ENCODE results near the gene GRID1.
"Not testable (repeated sequence)": the region's sequence is repeated elsewhere in the genome, so short reads cannot be mapped to it uniquely, and the experiment has no call there.

The GRID1 gene

DNA sequence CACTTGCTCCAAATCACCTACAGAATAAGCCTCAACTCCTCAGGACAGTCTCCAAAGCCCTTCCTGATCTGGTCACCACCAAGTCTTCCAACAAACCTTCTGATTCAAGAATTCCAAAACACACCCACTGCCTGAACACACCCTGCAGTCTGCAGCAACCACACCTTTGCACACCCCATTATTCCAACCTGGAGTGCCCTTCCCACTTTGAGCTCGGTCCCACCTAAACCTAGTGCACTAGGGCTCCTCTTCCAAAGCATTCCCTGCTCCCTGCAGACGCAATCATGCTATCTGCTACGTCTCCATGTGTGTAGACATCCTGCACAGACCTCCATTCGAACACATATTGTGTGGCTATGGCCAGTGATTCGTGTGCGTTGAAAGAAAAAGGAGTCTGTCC lies 289.3 kb downstream of the GRID1 start:
- no peak overlapping the region for H3K27ac Mint-ChIP-seq
- no peaks in the 10 kb centered on the region for H3K4me1 Mint-ChIP-seq (ENCODE audit: low read depth)
- H3K9me3 Mint-ChIP-seq: no peaks in the 10 kb centered on the region
- H3K4me3 Mint-ChIP-seq: no peak overlapping the region
- H3K36me3 Mint-ChIP-seq (ENCODE audit: low read depth): no peaks in the 10 kb centered on the region
- intact Hi-C loops (cut with micrococcal nuclease): no loop called here
- H3K27me3 Mint-ChIP-seq: no peaks in the 10 kb centered on the region

DNA sequence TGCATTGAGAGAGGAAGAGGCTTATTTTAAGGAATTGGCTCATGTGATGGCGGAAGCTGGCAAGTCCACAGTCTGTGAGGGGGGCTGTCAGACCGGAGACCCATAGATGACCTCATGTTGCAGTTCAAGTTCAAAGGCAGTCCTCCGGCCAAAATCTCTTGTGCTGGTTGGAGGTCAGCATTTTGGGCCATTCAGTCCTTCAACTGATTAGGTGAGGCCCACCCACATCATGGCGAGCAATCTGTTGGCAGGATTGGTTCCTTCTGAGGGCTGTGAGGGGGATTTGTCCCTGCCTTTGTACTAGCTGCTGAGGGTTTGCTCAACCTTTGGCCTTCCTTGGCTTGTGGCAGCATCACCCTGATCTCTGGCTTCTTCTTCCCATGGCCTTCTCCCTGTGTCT lies 290.1 kb downstream of the GRID1 start:
- H3K27me3 Mint-ChIP-seq; intact Hi-C loops (cut with micrococcal nuclease); H3K4me3 Mint-ChIP-seq; H3K27ac Mint-ChIP-seq; H3K9me3 Mint-ChIP-seq; H3K36me3 Mint-ChIP-seq (ENCODE audit: low read depth); H3K4me1 Mint-ChIP-seq (ENCODE audit: low read depth): not testable (repeated sequence)

DNA sequence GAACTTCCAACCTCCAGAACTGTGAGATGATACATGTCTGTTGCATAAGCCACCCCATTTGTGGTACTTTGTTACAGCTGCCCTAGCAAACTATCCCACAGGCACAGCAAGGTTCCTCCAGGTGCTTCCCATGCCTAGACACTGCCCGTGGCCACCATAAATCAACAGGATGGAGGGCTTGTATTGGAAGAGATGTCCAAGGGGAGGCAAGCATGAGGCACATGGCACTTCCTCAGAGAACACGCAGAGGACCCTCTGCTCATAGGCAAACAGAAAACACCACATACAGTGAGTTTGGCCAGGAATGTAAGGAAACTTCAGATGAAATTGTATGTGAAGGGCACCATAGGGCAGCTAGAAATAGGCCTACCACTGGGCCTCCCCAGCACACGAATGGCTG lies 291.1 kb downstream of the GRID1 start:
- Mint-ChIP-seq H3K27ac (no peak overlapping the region), H3K9me3 (no peaks in the 10 kb centered on the region), H3K4me1 (ENCODE audit: low read depth) (no peaks in the 10 kb centered on the region), H3K27me3 (no peaks in the 10 kb centered on the region), H3K36me3 (ENCODE audit: low read depth) (no peaks in the 10 kb centered on the region), H3K4me3 (no peak overlapping the region)
- intact Hi-C loops (cut with micrococcal nuclease): no loop called here

DNA sequence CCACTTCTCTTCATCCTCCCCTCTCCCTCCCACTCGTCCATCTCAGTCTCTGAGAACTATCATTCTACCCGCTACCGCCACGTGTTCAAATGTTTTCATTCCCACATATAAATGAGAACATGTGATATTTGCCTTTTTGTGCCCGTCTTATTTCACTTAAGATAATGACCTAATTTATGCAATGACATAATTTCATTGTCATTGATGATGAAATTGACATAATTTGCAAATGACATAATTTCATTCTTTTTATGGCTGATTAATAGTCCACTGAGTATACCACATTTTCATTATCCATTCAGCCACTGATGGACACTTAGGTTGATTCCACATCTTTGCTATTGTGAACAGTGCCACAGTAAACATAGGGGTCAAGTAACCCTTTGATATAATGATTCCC lies 292.3 kb downstream of the GRID1 start:
- H3K4me3 Mint-ChIP-seq: no peak overlapping the region
- H3K27me3 Mint-ChIP-seq: no peaks in the 10 kb centered on the region
- intact Hi-C loops (cut with micrococcal nuclease): no loop called here
- H3K36me3 Mint-ChIP-seq (ENCODE audit: low read depth): no peaks in the 10 kb centered on the region
- no peak overlapping the region for H3K27ac Mint-ChIP-seq
- no peaks in the 10 kb centered on the region for H3K9me3 Mint-ChIP-seq
- no peaks in the 10 kb centered on the region for H3K4me1 Mint-ChIP-seq (ENCODE audit: low read depth)

DNA sequence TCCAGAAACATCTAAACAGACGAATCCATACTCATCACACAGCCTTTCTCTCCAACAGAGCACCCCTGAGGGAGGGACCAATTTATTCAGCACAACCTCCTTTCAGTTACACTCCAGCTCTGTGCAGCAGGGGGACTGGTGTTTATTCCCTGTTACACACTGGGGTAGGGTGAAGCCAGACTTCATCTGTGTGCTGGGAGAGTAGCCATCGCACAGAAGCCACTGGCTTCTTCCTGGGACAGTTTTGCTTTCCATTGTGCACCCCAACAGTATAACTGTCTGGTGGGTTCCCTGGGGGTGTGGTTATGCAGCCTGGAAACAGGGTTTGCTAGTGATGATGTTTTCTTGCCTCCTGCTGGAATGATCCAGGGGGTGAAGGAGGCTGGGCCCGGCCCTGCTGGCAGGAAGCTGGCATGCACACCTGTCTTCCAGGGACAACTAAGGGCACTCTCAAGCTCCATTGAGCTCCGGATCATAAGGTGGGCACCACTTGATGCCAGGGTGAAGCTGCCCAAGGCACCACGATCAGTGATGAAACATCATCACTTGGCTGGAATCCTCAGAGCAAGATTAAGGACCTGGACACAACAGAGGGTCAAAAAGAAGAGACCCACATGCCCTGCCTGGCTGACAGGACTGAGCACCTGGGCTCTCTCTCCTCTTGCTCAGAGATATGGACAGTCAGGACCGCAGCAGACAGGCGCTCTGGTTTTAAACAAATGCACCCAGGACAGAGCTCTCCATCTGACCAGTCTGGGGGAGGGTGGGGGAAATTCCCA lies 293.2 kb downstream of the GRID1 start:
- Mint-ChIP-seq H3K4me1 (ENCODE audit: low read depth) (no peaks in the 10 kb centered on the region), H3K27ac (no peak overlapping the region), H3K4me3 (no peak overlapping the region), H3K9me3 (no peaks in the 10 kb centered on the region), H3K36me3 (ENCODE audit: low read depth) (no peaks in the 10 kb centered on the region), H3K27me3 (no peaks in the 10 kb centered on the region)
- intact Hi-C loops (cut with micrococcal nuclease): no loop called here

DNA sequence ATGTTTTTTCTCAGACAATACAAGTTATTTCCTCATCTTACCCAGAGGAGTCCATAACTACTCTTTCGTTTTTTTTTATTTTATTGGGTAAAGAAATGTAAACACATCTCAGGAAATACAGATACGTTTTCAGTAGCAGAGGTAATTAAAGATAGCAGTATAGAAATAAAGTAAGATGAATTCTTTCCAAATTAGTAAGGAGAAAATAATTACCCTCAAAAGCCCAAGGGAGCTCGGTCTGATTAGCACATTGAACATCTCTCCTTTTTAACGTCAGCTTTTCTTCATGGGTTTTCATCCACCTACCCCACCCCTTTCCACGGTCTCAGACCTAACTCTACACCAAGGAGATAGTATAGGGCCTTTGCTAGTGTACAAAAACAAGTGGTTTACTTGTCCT lies 294.2 kb downstream of the GRID1 start:
- Mint-ChIP-seq H3K9me3 (no peaks in the 10 kb centered on the region), H3K4me1 (ENCODE audit: low read depth) (no peaks in the 10 kb centered on the region), H3K27me3 (no peaks in the 10 kb centered on the region), H3K4me3 (no peak overlapping the region), H3K36me3 (ENCODE audit: low read depth) (no peaks in the 10 kb centered on the region), H3K27ac (no peak overlapping the region)
- intact Hi-C loops (cut with micrococcal nuclease): no loop called here

DNA sequence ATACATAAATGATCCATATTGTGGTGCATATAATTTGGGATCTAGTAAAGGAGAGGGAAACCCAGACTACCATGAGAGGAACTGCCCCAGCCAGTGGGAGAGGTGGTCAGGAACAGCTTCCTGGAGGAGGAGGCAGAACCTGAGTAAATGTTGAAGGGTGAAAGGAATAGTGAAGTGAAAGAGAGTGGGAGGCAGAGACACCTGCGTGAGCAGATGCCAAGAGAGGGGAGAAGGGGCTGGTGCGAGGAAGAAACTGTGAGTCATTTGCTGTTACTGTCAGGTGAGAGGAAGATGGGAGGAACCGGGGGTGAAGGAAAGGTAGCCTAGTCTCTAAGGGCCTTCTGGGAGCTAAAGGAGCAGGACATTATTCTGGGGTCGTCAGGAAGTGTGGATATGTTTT lies 294.8 kb downstream of the GRID1 start:
- Mint-ChIP-seq H3K27ac (no peak overlapping the region), H3K27me3 (no peaks in the 10 kb centered on the region), H3K9me3 (no peaks in the 10 kb centered on the region), H3K36me3 (ENCODE audit: low read depth) (no peaks in the 10 kb centered on the region), H3K4me3 (no peak overlapping the region), H3K4me1 (ENCODE audit: low read depth) (no peaks in the 10 kb centered on the region)
- intact Hi-C loops (cut with micrococcal nuclease): no loop called here

DNA sequence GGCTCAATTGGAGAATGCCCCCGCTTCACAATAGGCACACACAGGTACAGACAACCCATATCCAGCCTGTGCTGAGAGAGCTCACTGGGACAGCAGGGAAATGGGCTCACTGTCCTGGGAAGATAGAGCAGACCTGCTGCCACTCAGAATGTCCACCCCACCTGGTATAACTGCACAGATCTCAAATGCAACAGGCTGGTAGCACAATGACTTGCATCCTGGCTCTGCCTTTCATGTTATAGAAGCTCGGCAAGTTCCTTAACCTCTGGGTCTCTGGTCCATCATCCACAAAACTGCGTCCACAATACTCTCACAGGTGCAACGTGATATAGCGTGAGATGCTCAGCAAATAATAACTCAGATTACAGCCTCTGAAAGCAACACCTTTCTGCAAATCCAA lies 295.4 kb downstream of the GRID1 start:
- Mint-ChIP-seq H3K36me3 (ENCODE audit: low read depth) (no peaks in the 10 kb centered on the region), H3K9me3 (no peaks in the 10 kb centered on the region), H3K4me1 (ENCODE audit: low read depth) (no peaks in the 10 kb centered on the region), H3K27ac (no peak overlapping the region), H3K27me3 (no peaks in the 10 kb centered on the region), H3K4me3 (no peak overlapping the region)
- intact Hi-C loops (cut with micrococcal nuclease): no loop called here

DNA sequence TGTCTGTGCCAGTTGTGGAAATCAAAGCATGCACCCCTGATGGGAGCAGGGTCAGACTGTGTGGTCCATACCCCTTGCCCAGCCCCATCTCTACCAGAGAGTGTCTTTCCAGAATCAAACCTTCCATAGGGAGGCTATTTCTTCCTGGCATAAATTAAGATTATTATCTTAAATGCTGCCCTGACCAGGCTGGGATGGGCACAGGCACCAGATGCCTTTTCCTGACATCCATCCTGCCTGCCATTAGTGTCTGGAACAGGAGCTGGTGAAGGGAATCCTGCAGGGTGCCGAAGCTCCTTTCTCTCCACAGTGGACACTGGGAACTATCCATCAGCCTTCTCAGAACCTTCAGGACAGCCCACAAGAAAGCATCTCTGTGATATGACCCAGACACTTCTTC lies 296.3 kb downstream of the GRID1 start:
- Mint-ChIP-seq H3K36me3 (ENCODE audit: low read depth) (no peaks in the 10 kb centered on the region), H3K4me3 (no peak overlapping the region), H3K4me1 (ENCODE audit: low read depth) (no peaks in the 10 kb centered on the region), H3K27ac (no peak overlapping the region), H3K27me3 (no peaks in the 10 kb centered on the region), H3K9me3 (no peaks in the 10 kb centered on the region)
- intact Hi-C loops (cut with micrococcal nuclease): no loop called here

DNA sequence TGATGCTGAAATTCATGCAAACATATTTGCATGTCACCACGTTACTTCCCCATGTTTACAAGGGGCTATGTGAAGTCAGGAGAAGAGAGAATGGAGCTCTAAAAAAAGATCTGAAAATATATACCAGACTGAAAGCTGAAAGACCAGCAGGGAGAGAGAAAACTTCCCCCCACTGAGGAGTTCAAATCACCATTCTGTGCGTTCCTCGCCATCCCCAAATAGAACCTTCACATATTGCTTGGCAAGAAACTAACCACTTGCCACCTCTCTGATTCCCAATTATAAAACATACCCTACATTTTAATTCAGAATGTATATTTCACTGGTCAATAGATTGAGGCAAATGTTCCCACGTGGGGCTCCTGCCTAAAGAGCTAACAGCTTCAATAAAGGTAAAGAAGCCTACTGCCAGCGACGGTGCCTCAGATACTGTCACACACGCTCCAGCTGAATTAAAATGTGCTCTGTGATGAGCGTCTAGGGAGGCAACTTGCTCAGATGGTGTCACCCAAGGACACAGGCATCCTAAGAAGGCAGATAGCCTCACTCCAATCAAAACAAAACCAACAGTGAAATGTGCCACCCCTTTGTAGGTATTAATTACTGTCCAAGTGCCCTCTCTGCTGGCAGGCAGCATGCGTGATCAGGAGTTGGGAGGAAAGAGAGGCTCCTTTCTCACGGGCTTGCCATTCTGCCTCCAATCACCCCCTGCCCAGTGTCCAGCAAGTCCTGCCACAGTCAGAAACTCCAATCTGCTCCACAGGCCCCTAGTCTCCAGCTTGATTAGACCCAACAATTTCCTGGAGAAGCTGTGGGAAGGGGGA lies 298.2 kb downstream of the GRID1 start:
- no peak overlapping the region for H3K27ac Mint-ChIP-seq
- no peaks in the 10 kb centered on the region for H3K27me3 Mint-ChIP-seq
- H3K4me3 Mint-ChIP-seq: no peak overlapping the region
- no peaks in the 10 kb centered on the region for H3K9me3 Mint-ChIP-seq
- intact Hi-C loops (cut with micrococcal nuclease): no loop called here
- no peaks in the 10 kb centered on the region for H3K4me1 Mint-ChIP-seq (ENCODE audit: low read depth)
- no peaks in the 10 kb centered on the region for H3K36me3 Mint-ChIP-seq (ENCODE audit: low read depth)

DNA sequence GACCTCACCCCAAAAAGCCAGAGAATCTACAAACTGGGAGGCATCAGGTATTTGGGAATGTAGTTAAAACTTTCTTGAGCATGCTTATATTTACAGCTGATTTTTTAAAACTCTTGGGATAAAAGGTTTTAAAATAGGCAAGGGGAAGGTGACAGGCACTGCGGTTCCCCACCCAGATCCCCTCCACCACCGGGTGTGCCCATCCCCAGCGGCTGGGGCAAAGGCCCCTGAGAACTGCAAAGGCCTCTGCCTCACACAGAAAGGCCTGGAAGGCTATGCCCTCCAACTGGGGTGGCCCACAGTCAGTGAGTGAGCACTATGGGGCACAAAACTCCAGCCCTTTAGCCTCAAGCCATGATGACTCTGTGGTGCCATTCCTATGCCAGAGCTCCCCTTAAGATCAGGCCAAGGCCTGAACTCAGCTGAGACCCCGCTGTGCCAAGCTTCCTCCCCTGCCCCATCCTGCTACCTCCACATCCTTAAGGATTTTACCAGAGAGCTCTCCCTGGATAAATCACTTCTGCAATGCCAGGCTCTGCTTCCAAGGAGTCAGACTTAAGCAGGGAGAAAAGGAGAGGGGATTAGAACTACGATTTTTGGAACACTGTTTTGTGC lies 299.1 kb downstream of the GRID1 start:
- Mint-ChIP-seq H3K36me3 (ENCODE audit: low read depth) (no peaks in the 10 kb centered on the region), H3K9me3 (no peaks in the 10 kb centered on the region), H3K27ac (no peak overlapping the region)

DNA sequence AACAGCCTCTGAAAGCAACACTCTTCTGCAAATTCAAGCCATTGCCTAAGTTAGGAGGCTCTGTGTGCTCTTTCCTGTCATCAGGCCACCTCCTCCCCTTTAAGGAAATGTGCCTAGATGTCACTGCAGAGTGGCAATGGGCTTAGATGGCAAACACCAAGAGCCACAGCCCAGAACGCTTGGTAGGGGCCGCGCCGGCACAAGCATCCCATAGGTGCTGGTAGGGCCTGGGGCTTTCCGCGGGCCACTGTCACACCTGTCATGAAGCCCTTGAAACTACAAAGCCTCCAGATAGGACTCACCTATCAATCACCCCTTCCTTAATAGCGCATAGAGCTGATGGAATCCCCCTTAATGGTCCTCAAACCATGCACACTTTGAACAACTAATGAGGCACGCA lies 299.9 kb downstream of the GRID1 start:
- Mint-ChIP-seq H3K27ac (no peak overlapping the region), H3K4me1 (ENCODE audit: low read depth) (no peaks in the 10 kb centered on the region), H3K4me3 (no peak overlapping the region), H3K27me3 (no peaks in the 10 kb centered on the region), H3K9me3 (no peaks in the 10 kb centered on the region), H3K36me3 (ENCODE audit: low read depth) (no peaks in the 10 kb centered on the region)
- intact Hi-C loops (cut with micrococcal nuclease): no loop called here

More for the DNA sequence above, 299.1 kb downstream of the GRID1 start:
- H3K4me3 Mint-ChIP-seq: no peak overlapping the region
- intact Hi-C loops (cut with micrococcal nuclease): no loop called here
- H3K27me3 Mint-ChIP-seq: no peaks in the 10 kb centered on the region
- H3K4me1 Mint-ChIP-seq (ENCODE audit: low read depth): no peaks in the 10 kb centered on the region

DNA sequence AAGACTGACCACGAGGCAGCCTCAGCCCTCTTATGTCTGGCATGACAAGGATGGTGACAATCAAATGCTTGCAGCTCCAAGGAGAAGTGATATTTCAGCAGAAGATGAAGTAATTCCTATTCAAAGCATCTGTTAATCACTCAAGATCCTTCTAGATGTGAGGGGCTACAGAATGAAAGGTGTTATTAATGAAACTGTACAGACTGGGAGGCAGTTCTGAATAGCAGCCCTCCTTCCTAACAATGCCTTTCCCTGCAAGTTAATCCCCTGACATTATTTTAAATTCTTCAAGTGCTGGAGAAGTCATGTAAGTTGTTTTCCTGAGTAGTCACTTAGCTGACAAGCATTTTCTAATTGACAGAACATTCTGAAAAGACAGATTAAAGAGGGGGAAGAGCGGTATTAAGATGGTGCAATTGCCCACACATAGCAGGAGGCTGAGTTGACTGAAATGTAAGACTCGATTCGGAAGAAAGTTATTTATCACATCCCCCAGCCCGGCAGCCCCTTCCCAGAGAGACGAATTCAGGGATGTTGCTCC lies 300.8 kb downstream of the GRID1 start:
- intact Hi-C loops (cut with micrococcal nuclease): no loop called here
- no peaks in the 10 kb centered on the region for H3K4me1 Mint-ChIP-seq (ENCODE audit: low read depth)
- H3K9me3 Mint-ChIP-seq: no peaks in the 10 kb centered on the region
- H3K27ac Mint-ChIP-seq: no peak overlapping the region
- H3K27me3 Mint-ChIP-seq: no peaks in the 10 kb centered on the region
- H3K36me3 Mint-ChIP-seq (ENCODE audit: low read depth): no peaks in the 10 kb centered on the region
- no peak overlapping the region for H3K4me3 Mint-ChIP-seq

DNA sequence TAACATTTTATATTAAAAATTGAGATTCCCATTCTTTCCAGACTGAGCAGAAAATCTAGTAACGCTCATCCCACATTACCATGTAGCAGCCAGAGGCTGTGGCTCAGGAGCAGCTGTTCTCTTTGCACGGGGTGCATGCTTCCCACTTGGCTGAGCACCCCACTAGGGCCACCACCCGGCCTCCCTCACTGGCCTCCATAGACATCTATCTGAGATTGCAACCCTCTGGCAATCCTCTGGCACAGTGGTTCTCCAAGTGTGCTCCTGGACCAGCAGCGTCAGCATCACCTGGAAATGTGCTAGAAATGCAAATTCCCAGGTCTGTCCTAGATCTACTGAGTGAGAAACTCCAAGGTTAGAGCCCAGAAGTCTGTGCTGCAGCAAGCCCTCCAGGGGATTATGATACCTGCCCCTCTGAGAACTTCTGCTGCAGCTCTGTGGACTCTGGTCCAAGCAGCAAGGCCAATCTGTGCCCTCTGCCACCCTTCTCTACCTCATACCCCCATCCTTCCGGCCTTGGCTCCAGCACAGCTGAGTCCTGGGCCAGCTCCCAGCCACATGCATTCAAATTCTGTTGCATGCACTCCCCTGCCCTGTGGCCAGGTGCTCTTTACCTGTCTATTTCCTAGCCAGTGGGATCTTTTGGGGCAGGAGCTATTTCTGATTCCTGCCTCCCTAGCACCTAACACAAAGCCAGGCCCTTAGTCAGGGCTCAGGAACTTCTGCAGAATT lies 301.5 kb downstream of the GRID1 start:
- Mint-ChIP-seq H3K27me3 (no peaks in the 10 kb centered on the region), H3K4me1 (ENCODE audit: low read depth) (no peaks in the 10 kb centered on the region), H3K9me3 (no peaks in the 10 kb centered on the region), H3K36me3 (ENCODE audit: low read depth) (no peaks in the 10 kb centered on the region), H3K27ac (no peak overlapping the region), H3K4me3 (no peak overlapping the region)
- intact Hi-C loops (cut with micrococcal nuclease): no loop called here

Measured in dendritic cell treated with granulocyte-macrophage colony-stimulating factor and Interleukin-4, amounts not matched to agents 40 ng/mL and 50 ng/mL, for 4 days (primary cell).